Ovary (tissue), 9 donors: ENCODE results near the gene SMIM43. TPM values are rescaled to one million over a fixed set of nuclear protein-coding genes. Genes with fewer than 3 reads are reported as not detected.
"Not testable (repeated sequence)": the region's sequence is repeated elsewhere in the genome, so short reads cannot be mapped to it uniquely, and the experiment has no call there.

Source experiments
- DNase-seq, 5 donors: peaks; one replicate each; pipeline ENCODE4 v3.0.0-alpha.2; 2019 to 2020
- H3K27ac ChIP-seq, 2 donors: fragments of 200-600 bp; one replicate each; pipeline versions ENCODE4 v1.5.1 to v1.8.0; 2019 to 2022
- H3K27me3 ChIP-seq: fragments of 200-600 bp; one replicate; pipeline ENCODE4 v1.8.0; 2022
- H3K36me3 ChIP-seq: fragments of 200-600 bp; sonication (generic); one replicate; pipeline ENCODE4 v1.5.1; 2019
- H3K4me1 ChIP-seq: one replicate; pipeline ENCODE4 v1.8.1; 2013; ENCODE audit warnings: mild to moderate bottlenecking, moderate library complexity; ENCODE audit not compliant: insufficient read depth
- H3K4me3 ChIP-seq: fragments of 200-600 bp; sonication (generic); one replicate; pipeline ENCODE4 v1.5.1; 2017
- H3K9me3 ChIP-seq, 2 donors: fragments of 200-600 bp in 1 of 2; sonication (generic) in 1 of 2; one replicate each; pipeline versions ENCODE4 v1.5.1 to v1.8.1; 2013 to 2019; ENCODE audit warnings: mild to moderate bottlenecking in 1 of 2, moderate library complexity in 1 of 2
- EP300 ChIP-seq: sonication (generic); formaldehyde crosslinking; IDR thresholded peaks from one replicate; pipeline ENCODE4 v1.6.1; 2017; ENCODE audit warnings: antibody characterized with exemption
- POLR2A ChIP-seq: fragments of 450-650 bp; IDR thresholded peaks from one replicate; pipeline ENCODE4 v1.6.1; 2017; ENCODE audit warnings: antibody characterized with exemption, mild to moderate bottlenecking, moderate library complexity
- WGBS, 3 donors: extraction: QIAGEN DNeasy Blood & Tissue Kit in 1 of 3; methylation state at CpG; one replicate each; pipeline versions ENCODE4 v1.1.5 to v1.1.7; 2013 to 2017; 5-methylcytosine and 5-hydroxymethylcytosine counted together
- intact Hi-C, 4 donors: fragments of 100-400 bp; cut with DNase I; formaldehyde crosslinking; loops; one replicate each; pipeline versions ENCODE4 v1.11.0 to v1.15.1; 2022 to 2023
- polyA plus RNA-seq, 2 donors: library from polyadenylated mRNA; stranded (reverse); fragments of 200-250 nt in 1 of 2; fragments of 350-450 nt in 1 of 2; fragmentation: Illumina TruSeq in 1 of 2; extraction: RNeasy Lipid Tissue Mini Kit (QIAGEN cat#74804) in 1 of 2; gene quantifications; one replicate each; pipeline ENCODE4 v1.2.3, GENCODE V29; 2013 to 2014
- total RNA-seq, 7 donors: library from RNA; depleted of rRNA in 2 of 7; stranded (reverse); fragments of >200 nt in 2 of 7; fragmentation: NEBNext Ultra II Directional in 3 of 7; extraction: Animal tissue kit (Norgen Biotek cat#: 25700) in 3 of 7; gene quantifications; one replicate each; pipeline versions ENCODE4 v1.1.0 to v1.2.4, GENCODE V29; 2016 to 2023
- TF ChIP-seq, protein P1 (sequence below), 3 donors: fragments of 450-650 bp in 2 of 3; fragments of 200-600 bp in 1 of 3; IDR thresholded peaks; one replicate each; pipeline versions ENCODE4 v1.5.1 to v1.8.0; 2016 to 2022; ENCODE audit warnings: antibody characterized with exemption in 3 of 3, mild to moderate bottlenecking in 1 of 3
- donor health status: DM: no; HTN: no; CAD: no; lungs with moderate emphysema.
- donor health status: DM: no; HTN: no; CAD: no.
- donor health status: Bipolar disorder and iron deficiency.
- donor health status: DM: yes; HTN: yes; CAD: no.
- donor health status: DM: no; HTN: no; CAD: no.
- donor health status: DM: yes; HTN: yes; CAD: no.

Gene SMIM43
- total and polyA plus RNA-seq, 9 donors = 0.11 to 0.40 (median 0.25) TPM; not detected in 5

DNA sequence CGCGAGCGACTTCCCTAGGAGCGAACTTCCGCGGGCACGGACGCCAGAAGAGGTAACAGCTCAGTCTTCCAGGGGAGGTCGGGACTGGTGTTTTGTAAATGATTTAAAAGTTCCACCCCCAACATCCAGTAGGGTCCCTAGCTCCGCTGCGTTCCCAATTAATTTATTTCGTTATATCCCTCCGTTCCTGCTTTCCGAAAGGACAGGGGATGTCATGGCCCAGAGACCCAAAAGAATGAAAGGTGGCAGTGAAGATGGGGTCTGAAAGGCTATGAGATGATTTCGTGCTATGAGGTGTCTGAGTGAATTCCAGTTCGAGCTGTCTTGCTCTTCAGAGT, 373 bp upstream of the SMIM43 start:
- Histone ChIP-seq H3K27ac (no peak overlapping the region), H3K36me3 (no peaks in the 10 kb centered on the region), H3K4me3 (no peak overlapping the region), H3K4me1 (peaks cover 2% of the 10 kb centered on the region), H3K27me3 (no peaks in the 10 kb centered on the region), H3K9me3 (no peaks in the 10 kb centered on the region)
- intact Hi-C loops = no loop called here
- TF ChIP-seq, protein P1, sequence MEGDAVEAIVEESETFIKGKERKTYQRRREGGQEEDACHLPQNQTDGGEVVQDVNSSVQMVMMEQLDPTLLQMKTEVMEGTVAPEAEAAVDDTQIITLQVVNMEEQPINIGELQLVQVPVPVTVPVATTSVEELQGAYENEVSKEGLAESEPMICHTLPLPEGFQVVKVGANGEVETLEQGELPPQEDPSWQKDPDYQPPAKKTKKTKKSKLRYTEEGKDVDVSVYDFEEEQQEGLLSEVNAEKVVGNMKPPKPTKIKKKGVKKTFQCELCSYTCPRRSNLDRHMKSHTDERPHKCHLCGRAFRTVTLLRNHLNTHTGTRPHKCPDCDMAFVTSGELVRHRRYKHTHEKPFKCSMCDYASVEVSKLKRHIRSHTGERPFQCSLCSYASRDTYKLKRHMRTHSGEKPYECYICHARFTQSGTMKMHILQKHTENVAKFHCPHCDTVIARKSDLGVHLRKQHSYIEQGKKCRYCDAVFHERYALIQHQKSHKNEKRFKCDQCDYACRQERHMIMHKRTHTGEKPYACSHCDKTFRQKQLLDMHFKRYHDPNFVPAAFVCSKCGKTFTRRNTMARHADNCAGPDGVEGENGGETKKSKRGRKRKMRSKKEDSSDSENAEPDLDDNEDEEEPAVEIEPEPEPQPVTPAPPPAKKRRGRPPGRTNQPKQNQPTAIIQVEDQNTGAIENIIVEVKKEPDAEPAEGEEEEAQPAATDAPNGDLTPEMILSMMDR (IDR thresholded peaks at IDR 0.05) = no peak
- TF ChIP-seq EP300 (no peak), POLR2A (no peak)
- WGBS, 3 donors = 19 to 21% (median 21%) methylated on average over 16 of the region's 16 CpGs
- DNase-seq = no peak

DNA sequence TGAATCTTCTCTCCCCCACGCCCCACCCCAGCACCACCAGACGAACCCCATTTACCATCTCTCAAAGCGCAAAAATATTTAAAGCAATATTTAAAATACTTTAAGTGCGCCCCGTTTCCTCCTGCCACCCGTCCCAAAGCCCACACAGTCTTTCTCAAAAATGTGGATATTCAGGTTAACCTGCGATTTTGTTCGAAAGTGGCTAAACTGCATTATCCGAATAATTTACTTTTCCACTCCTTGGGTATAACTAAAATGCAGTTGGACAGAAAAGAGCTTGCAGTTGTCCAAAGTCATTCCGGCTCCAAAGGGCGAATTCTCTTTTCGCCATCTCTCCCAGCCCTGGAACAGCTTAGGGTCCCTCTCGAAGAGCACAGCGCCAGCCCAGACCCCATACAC, 662 bp downstream of the SMIM43 start:
- H3K27ac ChIP-seq = no peak overlapping the region
- peaks cover 2% of the 10 kb centered on the region for H3K4me1 ChIP-seq
- H3K36me3 ChIP-seq = no peaks in the 10 kb centered on the region
- TF ChIP-seq EP300 (no peak), POLR2A (no peak)
- TF ChIP-seq, protein P1 (IDR thresholded peaks at IDR 0.05) = no peak
- intact Hi-C loops = no loop called here
- no peaks in the 10 kb centered on the region for H3K27me3 ChIP-seq
- H3K4me3 ChIP-seq = no peak overlapping the region
- 25 to 32% (median 27%) methylated on average over 14 of the region's 14 CpGs for WGBS, 3 donors
- no peak for DNase-seq
- no peaks in the 10 kb centered on the region for H3K9me3 ChIP-seq

DNA sequence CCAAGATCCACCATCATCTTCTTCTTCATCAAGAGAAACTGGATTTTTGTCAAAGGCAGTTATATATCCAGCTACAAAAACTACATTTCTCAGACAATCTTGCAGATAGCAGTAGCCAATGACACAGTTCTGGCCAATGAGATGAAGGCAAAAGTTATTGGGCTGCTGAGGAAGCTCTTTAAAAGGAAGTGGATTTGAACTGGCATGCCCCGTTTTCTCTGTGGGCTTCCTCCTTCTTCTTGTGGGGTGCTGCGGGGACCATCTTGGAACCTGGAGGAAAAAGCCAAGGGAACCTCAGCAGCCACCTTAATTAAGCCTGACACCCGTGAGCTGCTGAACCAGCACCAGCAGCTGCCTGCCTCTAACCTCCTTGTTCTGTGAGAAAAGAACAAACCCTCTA, 4.8 kb downstream of the SMIM43 start:
- TF ChIP-seq POLR2A = no peak
- 66 to 72% (median 69%) methylated on average over 3 of the region's 3 CpGs for WGBS, 3 donors
- H3K36me3 ChIP-seq = no peaks in the 10 kb centered on the region
- H3K4me1 ChIP-seq = peaks cover 2% of the 10 kb centered on the region
- no peak overlapping the region for H3K4me3 ChIP-seq
- no peak overlapping the region for H3K27ac ChIP-seq
- H3K27me3 ChIP-seq = no peaks in the 10 kb centered on the region
- no peak for DNase-seq
- no peaks in the 10 kb centered on the region for H3K9me3 ChIP-seq
- intact Hi-C loops = no loop called here

DNA sequence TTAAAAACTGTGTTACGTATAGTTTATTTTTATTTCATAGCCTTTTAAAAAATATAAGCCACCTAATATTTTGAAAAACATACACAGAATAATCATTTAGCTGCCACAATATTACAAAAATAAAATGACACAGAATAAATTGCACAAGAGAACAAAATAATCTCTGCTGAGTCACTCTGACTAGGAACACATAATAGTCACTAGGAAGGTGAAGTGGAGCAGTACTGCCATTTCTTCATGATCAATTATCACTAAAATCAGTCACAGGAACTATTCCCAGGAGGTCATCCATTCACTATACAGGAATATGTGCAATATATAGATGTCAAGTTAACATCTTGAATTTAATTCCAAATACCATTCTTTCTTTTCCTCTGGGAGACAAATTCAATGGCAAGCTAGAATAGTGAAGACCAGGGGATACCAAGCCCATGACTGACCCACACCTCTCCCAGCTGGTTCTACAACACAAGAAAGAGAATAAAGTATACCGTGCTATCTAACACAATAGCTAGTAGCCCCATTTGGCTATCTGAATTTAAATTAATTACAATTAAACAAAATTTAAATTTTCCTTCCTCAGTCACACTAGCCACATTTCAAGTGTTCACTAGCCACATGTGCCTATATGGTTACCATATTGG, 5.9 kb downstream of the SMIM43 start:
- no peak overlapping the region for H3K27ac ChIP-seq
- 80 to 87% (median 85%) methylated on average over 2 of the region's 2 CpGs for WGBS, 3 donors
- no peak for DNase-seq

DNA sequence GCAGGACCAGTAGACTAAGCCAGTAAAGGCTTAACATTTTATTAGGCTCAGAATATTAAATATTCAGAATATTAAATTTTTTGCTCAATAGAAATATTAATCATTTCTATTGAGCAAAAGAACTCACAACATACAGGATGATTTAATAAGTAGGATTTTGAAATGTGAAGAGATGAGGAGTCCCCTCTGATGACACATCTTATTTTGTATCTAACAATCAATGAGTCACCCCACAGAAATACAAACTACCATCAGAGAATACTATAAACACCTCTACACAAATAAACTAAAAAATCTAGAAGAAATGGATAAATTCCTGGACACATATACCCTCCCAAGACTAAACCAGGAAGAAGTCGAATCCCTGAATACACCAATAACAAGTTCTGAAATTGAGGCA, 12.8 kb downstream of the SMIM43 start:
- not testable (repeated sequence) for H3K4me3 ChIP-seq, H3K27me3 ChIP-seq, H3K9me3 ChIP-seq, H3K36me3 ChIP-seq, H3K27ac ChIP-seq, DNase-seq, H3K4me1 ChIP-seq
- WGBS, 3 donors = 78 to 85% (median 83%) methylated on average over 1 of the region's 1 CpG
- intact Hi-C loops = loop anchor here in 1 of 4 donors (10.0 kb wide), 1 partner anchor 387 kb away; no protein-coding TSS in a partner anchor

More for the DNA sequence above, 5.9 kb downstream of the SMIM43 start:
- Histone ChIP-seq H3K36me3 (no peaks in the 10 kb centered on the region), H3K9me3 (no peaks in the 10 kb centered on the region), H3K4me3 (no peak overlapping the region), H3K4me1 (no peaks in the 10 kb centered on the region), H3K27me3 (no peaks in the 10 kb centered on the region)
- TF ChIP-seq, protein P1 (IDR thresholded peaks at IDR 0.05) = no peak
- TF ChIP-seq EP300 (no peak), POLR2A (no peak)
- intact Hi-C loops = loop anchor here in 1 of 4 donors (10.0 kb wide), 1 partner anchor 394 kb away; no protein-coding TSS in a partner anchor
